ENCODE measurements around the gene ZNF775.

The ZNF775 gene

GRCh38 chr7:150397346-150398107, 18.4 kb downstream of the ZNF775 start:
- H3K27ac ChIP-seq (replicated peaks) = no peak overlapping the region
- TF ChIP-seq GABPA (IDR thresholded peaks at IDR 0.05; ENCODE audit: low read depth) (no peak), REST (IDR thresholded peaks at IDR 0.05; ENCODE audit: insufficient replicate concordance, low read depth) (no peak), SPI1 (IDR thresholded peaks at IDR 0.05; ENCODE audit: borderline replicate concordance, low read depth) (no peak), CTCF (IDR thresholded peaks at IDR 0.05; ENCODE audit: insufficient read depth, low read length) (no peak), POLR2AphosphoS5 (IDR thresholded peaks at IDR 0.05; ENCODE audit: low read depth) (no peak)

GRCh38 chr7:150398108-150398964, 19.2 kb downstream of the ZNF775 start:
- no peak for DNase-seq (ENCODE audit: low read depth in 1 of 2, low spot score in 1 of 2)
- Histone ChIP-seq H3K27ac (replicated peaks) (no peak overlapping the region), H3K4me3 (replicated peaks; ENCODE audit: insufficient read depth, low read length) (no peak overlapping the region), H3K27me3 (ENCODE audit: insufficient read depth, poor library complexity, severe bottlenecking) (no peaks in the 10 kb centered on the region)
- TF ChIP-seq CTCF (IDR thresholded peaks at IDR 0.05; ENCODE audit: insufficient read depth, low read length) (no peak), POLR2AphosphoS5 (IDR thresholded peaks at IDR 0.05; ENCODE audit: low read depth) (no peak), REST (IDR thresholded peaks at IDR 0.05; ENCODE audit: insufficient replicate concordance, low read depth) (no peak), GABPA (IDR thresholded peaks at IDR 0.05; ENCODE audit: low read depth) (no peak), SPI1 (IDR thresholded peaks at IDR 0.05; ENCODE audit: borderline replicate concordance, low read depth) (no peak)

More at GRCh38 chr7:150397346-150398107, 18.4 kb downstream of the ZNF775 start:
- no peak for DNase-seq (ENCODE audit: low read depth in 1 of 2, low spot score in 1 of 2)
- H3K4me3 ChIP-seq (replicated peaks; ENCODE audit: insufficient read depth, low read length) = no peak overlapping the region
- no peaks in the 10 kb centered on the region for H3K27me3 ChIP-seq (ENCODE audit: insufficient read depth, poor library complexity, severe bottlenecking)

GRCh38 chr7:150398965-150399320, 19.8 kb downstream of the ZNF775 start:
- Histone ChIP-seq H3K27me3 (ENCODE audit: insufficient read depth, poor library complexity, severe bottlenecking) (no peaks in the 10 kb centered on the region), H3K4me3 (replicated peaks; ENCODE audit: insufficient read depth, low read length) (no peak overlapping the region), H3K27ac (replicated peaks) (no peak overlapping the region)
- TF ChIP-seq SPI1 (IDR thresholded peaks at IDR 0.05; ENCODE audit: borderline replicate concordance, low read depth) = no peak
- no peak for TF ChIP-seq CTCF (IDR thresholded peaks at IDR 0.05; ENCODE audit: insufficient read depth, low read length)
- TF ChIP-seq REST (IDR thresholded peaks at IDR 0.05; ENCODE audit: insufficient replicate concordance, low read depth) = no peak
- TF ChIP-seq POLR2AphosphoS5 (IDR thresholded peaks at IDR 0.05; ENCODE audit: low read depth) = no peak
- no peak for TF ChIP-seq GABPA (IDR thresholded peaks at IDR 0.05; ENCODE audit: low read depth)
- DNase-seq (ENCODE audit: low read depth in 1 of 2, low spot score in 1 of 2) = no peak

Measured in HL-60 (cell line).